ENCODE measurements around the gene ARHGEF6.
A peak's percentile ranks its signal among the peaks of the same experiment; 100 is the strongest.
"Not testable (repeated sequence)": the region's sequence is repeated elsewhere in the genome, so short reads cannot be mapped to it uniquely, and the experiment has no call there.

ARHGEF6 gene

GRCh38 chrX:136780241-136780640 lies 491 bp downstream of the ARHGEF6 start:
- DNase-seq, result no peak

GRCh38 chrX:136779346-136779781 lies 1.4 kb downstream of the ARHGEF6 start:
- no peak for DNase-seq

- no peak for DNase-seq
Observed at GRCh38 chrX:136778916-136779315, 1.8 kb downstream of the ARHGEF6 start.

- DNase-seq, result no peak
Observed at GRCh38 chrX:136778020-136778419, 2.7 kb downstream of the ARHGEF6 start.

- no peak for DNase-seq
Observed at GRCh38 chrX:136773648-136774047, 7.1 kb downstream of the ARHGEF6 start.

- DNase-seq, result not testable (repeated sequence)
Observed at GRCh38 chrX:136771869-136772268, 8.9 kb downstream of the ARHGEF6 start.

- DNase-seq, result peak in 2 of 3 experiments; percentile 9 to 38
Observed at GRCh38 chrX:136768469-136769084, 12.2 kb downstream of the ARHGEF6 start.

- DNase-seq, result peak in 2 of 3 experiments; percentile 66 to 69
Observed at GRCh38 chrX:136767104-136767941, 13.4 kb downstream of the ARHGEF6 start.

- DNase-seq, result peak in 2 of 3 experiments; percentile 45 to 59
Observed at GRCh38 chrX:136766785-136767103, 14.0 kb downstream of the ARHGEF6 start.

GRCh38 chrX:136765821-136766356 lies 14.8 kb downstream of the ARHGEF6 start:
- DNase-seq, result no peak

GRCh38 chrX:136764206-136764605 lies 16.5 kb downstream of the ARHGEF6 start:
- no peak for DNase-seq

GRCh38 chrX:136762820-136763452 lies 17.8 kb downstream of the ARHGEF6 start:
- DNase-seq, result no peak

- no peak for DNase-seq
Observed at GRCh38 chrX:136761421-136761820, 19.3 kb downstream of the ARHGEF6 start.

- DNase-seq, result no peak
Observed at GRCh38 chrX:136759968-136760367, 20.8 kb downstream of the ARHGEF6 start.

GRCh38 chrX:136755411-136755810 lies 25.3 kb downstream of the ARHGEF6 start:
- no peak for DNase-seq

- peak in 1 of 3 experiments; percentile 12 for DNase-seq
Observed at GRCh38 chrX:136754651-136755050, 26.1 kb downstream of the ARHGEF6 start.

- DNase-seq, result no peak
Observed at GRCh38 chrX:136752796-136753195, 27.9 kb downstream of the ARHGEF6 start.

GRCh38 chrX:136752346-136752745 lies 28.4 kb downstream of the ARHGEF6 start:
- DNase-seq, result no peak

- DNase-seq, result no peak
Observed at GRCh38 chrX:136750364-136750763, 30.4 kb downstream of the ARHGEF6 start.

- DNase-seq, result no peak
Observed at GRCh38 chrX:136747003-136747986, 33.4 kb downstream of the ARHGEF6 start.

GRCh38 chrX:136745215-136746173 lies 35.2 kb downstream of the ARHGEF6 start:
- no peak for DNase-seq

Data from NCI-H1417 (cell line).